SK-N-SH (cell line): ENCODE measurements around the gene CCDC54. TPM values are rescaled to one million over a fixed set of nuclear protein-coding genes. Genes with fewer than 3 reads are reported as not detected.

Source experiments
- CTCF ChIA-PET: fragments of 300-600, 350-600 bp; formaldehyde crosslinking; extraction: SDS; loops from one replicate; lab custom pipeline; 2021; lab: Yijun Ruan, JAX
- POLR2A ChIA-PET: fragments of 350-600 bp; sonication (Branson Sonifier 250); formaldehyde crosslinking; extraction: SDS; loops from one replicate; lab custom pipeline; 2020; ENCODE audit warnings: antibody characterized with exemption, inconsistent platforms; lab: Yijun Ruan, JAX
- DNase-seq: peaks from one replicate; pipeline ENCODE4 v3.0.0; 2012
- H2AFZ ChIP-seq: fragments of 200-600 bp; sonication (generic); 2 replicates; pipeline ENCODE4 v1.8.1; 2016; ENCODE audit warnings: antibody characterized with exemption, mild to moderate bottlenecking, low read depth
- H3F3A ChIP-seq: fragments of 200-600 bp; sonication (generic); replicated peaks from 2 replicates; pipeline ENCODE3; 2016; ENCODE audit warnings: antibody characterized with exemption, mild to moderate bottlenecking; ENCODE audit not compliant: insufficient read depth
- H3K27ac ChIP-seq, 2 experiments: fragments of 200-500 bp in 1 of 2; fragments of 200-600 bp in 1 of 2; sonication (Bioruptor generic) in 1 of 2; sonication (generic), shearing (Covaris generic) in 1 of 2; 2 replicates each; pipeline versions ENCODE4 v1.5.1 to v1.6.1; 2014 to 2016; ENCODE audit warnings: low read depth in 2 of 2, inconsistent platforms in 1 of 2, low read length in 1 of 2, mild to moderate bottlenecking in 1 of 2, mixed read lengths in 1 of 2
- H3K27me3 ChIP-seq: fragments of 200-600 bp; sonication (generic), shearing (Covaris generic); 2 replicates; pipeline ENCODE4 v1.6.1; 2016; ENCODE audit warnings: mixed run types; ENCODE audit not compliant: insufficient read depth
- H3K36me3 ChIP-seq, 2 experiments: fragments of 200-500 bp in 1 of 2; fragments of 200-600 bp in 1 of 2; sonication (Bioruptor generic) in 1 of 2; sonication (generic) in 1 of 2; replicated peaks in 1 of 2; 2 replicates each; pipeline versions ENCODE3 to v1.5.1; 2014 to 2016; ENCODE audit warnings: low read length in 1 of 2, mild to moderate bottlenecking in 1 of 2; ENCODE audit not compliant: insufficient read depth in 2 of 2, control insufficient read depth in 1 of 2
- H3K4me1 ChIP-seq, 2 experiments: fragments of 200-500 bp in 1 of 2; fragments of 200-600 bp in 1 of 2; sonication (Bioruptor generic) in 1 of 2; sonication (generic), shearing (Covaris generic) in 1 of 2; 2 replicates each; pipeline versions ENCODE4 v1.5.1 to v1.6.1; 2014 to 2016; ENCODE audit warnings: low read depth in 1 of 2, low read length in 1 of 2, mixed run types in 1 of 2; ENCODE audit not compliant: insufficient read depth in 2 of 2, control insufficient read depth in 1 of 2
- H3K4me2 ChIP-seq: fragments of 200-600 bp; sonication (generic), shearing (Covaris generic); 2 replicates; pipeline ENCODE4 v1.6.1; 2017; ENCODE audit warnings: mixed run types
- H3K4me3 ChIP-seq, 2 experiments: fragments of 200-500 bp in 1 of 2; fragments of 200-600 bp in 1 of 2; sonication (Bioruptor generic) in 1 of 2; sonication (generic), shearing (Covaris generic) in 1 of 2; 2 replicates each; pipeline versions ENCODE4 v1.5.1 to v1.8.1; 2014 to 2016; ENCODE audit warnings: low read depth in 2 of 2, inconsistent platforms in 1 of 2, low read length in 1 of 2, mild to moderate bottlenecking in 1 of 2, mixed read lengths in 1 of 2, moderate library complexity in 1 of 2
- H3K79me2 ChIP-seq: fragments of 200-600 bp; sonication (generic); 2 replicates; pipeline ENCODE4 v1.8.1; 2017; ENCODE audit warnings: mild to moderate bottlenecking; ENCODE audit not compliant: insufficient read depth
- H3K9ac ChIP-seq: fragments of 200-600 bp; sonication (generic); 2 replicates; pipeline ENCODE4 v1.6.1; 2017; ENCODE audit warnings: mixed run types
- H3K9me2 ChIP-seq: fragments of 200-600 bp; sonication (generic); 2 replicates; pipeline ENCODE4 v1.6.1; 2017; ENCODE audit warnings: mixed run types
- H3K9me3 ChIP-seq: fragments of 200-600 bp; sonication (generic); 2 replicates; pipeline ENCODE4 v1.6.1; 2017; ENCODE audit warnings: mixed run types, mild to moderate bottlenecking, moderate library complexity
- H4K20me1 ChIP-seq: fragments of 200-600 bp; sonication (generic); 2 replicates; pipeline ENCODE4 v1.6.1; 2017; ENCODE audit warnings: mild to moderate bottlenecking, mixed run types; ENCODE audit not compliant: insufficient read depth
- CHD2 ChIP-seq: fragments of 150-350 bp; IDR thresholded peaks from 2 replicates; pipeline ENCODE4 v1.6.1; 2018; ENCODE audit warnings: low read length; ENCODE audit not compliant: partially characterized antibody
- CTCF ChIP-seq: fragments of 200-600 bp; sonication (generic); IDR thresholded peaks from 2 replicates; pipeline ENCODE4 v1.6.1; 2017; ENCODE audit warnings: antibody characterized with exemption, mild to moderate bottlenecking, moderate library complexity
- EP300 ChIP-seq, 2 experiments: IDR thresholded peaks; 2 replicates each; pipeline versions ENCODE4 v1.4.0 to v1.6.1; 2012; ENCODE audit warnings: borderline replicate concordance in 1 of 2, low read depth in 1 of 2, low read length in 1 of 2
- EZH2phosphoT487 ChIP-seq: fragments of 200-600 bp; sonication (generic); IDR thresholded peaks from 2 replicates; pipeline ENCODE4 v1.6.1; 2017; ENCODE audit warnings: low read depth, mixed run types, mild to moderate bottlenecking, antibody characterized with exemption, moderate library complexity, borderline replicate concordance
- FOXJ3 ChIP-seq: sonication (generic); formaldehyde crosslinking; IDR thresholded peaks from 2 replicates; pipeline ENCODE4 v1.5.1; 2020; ENCODE audit warnings: mild to moderate bottlenecking, missing genetic modification reagents
- FOXM1 ChIP-seq: IDR thresholded peaks from 2 replicates; pipeline ENCODE4 v1.4.0; 2012; ENCODE audit warnings: low read depth, mild to moderate bottlenecking
- GABPA ChIP-seq: IDR thresholded peaks from 2 replicates; pipeline ENCODE4 v1.4.0; 2012; ENCODE audit warnings: low read depth, mild to moderate bottlenecking
- GATA2 ChIP-seq: sonication (generic); formaldehyde crosslinking; IDR thresholded peaks from 2 replicates; pipeline ENCODE4 v1.5.0; 2020; ENCODE audit warnings: mild to moderate bottlenecking, missing genetic modification reagents
- NFIC ChIP-seq: IDR thresholded peaks from 2 replicates; pipeline ENCODE4 v1.4.0; 2012; ENCODE audit warnings: borderline replicate concordance
- NRF1 ChIP-seq: IDR thresholded peaks from 2 replicates; pipeline ENCODE4 v1.6.1; 2012; ENCODE audit warnings: low read depth, mild to moderate bottlenecking, low read length
- PBX3 ChIP-seq: IDR thresholded peaks from 2 replicates; pipeline ENCODE4; 2012
- POLR2AphosphoS5 ChIP-seq: IDR thresholded peaks from 2 replicates; pipeline ENCODE4 v1.6.1; 2012; ENCODE audit warnings: low read depth, low read length
- RXRA ChIP-seq: IDR thresholded peaks from 2 replicates; pipeline ENCODE4 v1.4.0; 2012; ENCODE audit warnings: low read depth, mild to moderate bottlenecking, borderline replicate concordance
- USF1 ChIP-seq: IDR thresholded peaks from 2 replicates; pipeline ENCODE4 v1.4.0; 2012; ENCODE audit warnings: low read depth, borderline replicate concordance
- WGBS: methylation state at CpG from one replicate; pipeline ENCODE4 v1.1.6; 2017; ENCODE audit warnings: low lambda C conversion rate; 5-methylcytosine and 5-hydroxymethylcytosine counted together
- polyA plus RNA-seq, 3 experiments: library from polyadenylated mRNA; depleted of rRNA; stranded (reverse); fragments of >200 nt; gene quantifications; 2 replicates each; pipeline ENCODE4 v1.2.3, GENCODE V29; 2012

Gene CCDC54
- polyA plus RNA-seq, 1 of the 3 experiments (the other 2 are of a cell fraction) = not detected

- WGBS = 65% methylated on average over 4 of the region's 4 CpGs
- no peaks in the 10 kb centered on the region for H3K9me2 ChIP-seq
- H3K4me1 ChIP-seq = peaks cover 0 to 7% of the 10 kb centered on the region in 2 experiments; a peak in 1 of 4 replicates
- H3K27me3 ChIP-seq = no peaks in the 10 kb centered on the region
- H3K4me2 ChIP-seq = no peak overlapping the region
- H3K9me3 ChIP-seq = no peaks in the 10 kb centered on the region
- no peak for DNase-seq
- H3K79me2 ChIP-seq = no peaks in the 10 kb centered on the region
- no peak overlapping the region for H3K9ac ChIP-seq
- H3K4me3 ChIP-seq = no peak overlapping the region
- no peaks in the 10 kb centered on the region for H3F3A ChIP-seq
- ChIA-PET CTCF (no interaction called here), POLR2A (no interaction called here)
- H2AFZ ChIP-seq = no peak overlapping the region
- H4K20me1 ChIP-seq = no peaks in the 10 kb centered on the region
- TF ChIP-seq EZH2phosphoT487 = no peak
- no peak for TF ChIP-seq CHD2
- no peak for TF ChIP-seq USF1
- TF ChIP-seq FOXJ3 (CRISPR knock-in tag) = no peak
- TF ChIP-seq NRF1 = no peak
- TF ChIP-seq POLR2AphosphoS5 = no peak
- TF ChIP-seq RXRA = no peak
- TF ChIP-seq PBX3 = no peak
- no peak for TF ChIP-seq NFIC
- no peak overlapping the region for H3K27ac ChIP-seq
- no peaks in the 10 kb centered on the region for H3K36me3 ChIP-seq
Observed at GRCh38 chr3:107365051-107365450, 12.2 kb upstream of the CCDC54 start.

- Histone ChIP-seq H3F3A (no peaks in the 10 kb centered on the region), H2AFZ (peak overlapping the region; percentile 53; the same call in 1 of the 2 replicates), H3K9ac (no peak overlapping the region), H3K4me1 (peaks cover 0 to 7% of the 10 kb centered on the region in 2 experiments; a peak in 1 of 4 replicates)
- CTCF ChIA-PET = interaction anchor here (1.0 kb wide), 1 partner anchor 23 kb away, joined by 3 read pairs; no protein-coding TSS in a partner anchor
- WGBS = 96% methylated on average over 3 of the region's 3 CpGs
- DNase-seq = no peak
- no peak for TF ChIP-seq CHD2
- no peak for TF ChIP-seq POLR2AphosphoS5
- no peak for TF ChIP-seq RXRA
- TF ChIP-seq GABPA = no peak
- TF ChIP-seq FOXM1 = no peak
- no peak for TF ChIP-seq GATA2 (CRISPR knock-in tag)
- no peak for TF ChIP-seq EP300 (IDR thresholded peaks at IDR 0.05; ENCODE audit: borderline replicate concordance in 1 of 2, low read depth in 1 of 2, low read length in 1 of 2)
- no peak for TF ChIP-seq CTCF
- TF ChIP-seq NRF1 = no peak
- TF ChIP-seq EZH2phosphoT487 = no peak
- TF ChIP-seq, all 33 proteins: peak for 0
- Histone ChIP-seq H4K20me1 (no peaks in the 10 kb centered on the region), H3K36me3 (no peaks in the 10 kb centered on the region), H3K9me2 (no peaks in the 10 kb centered on the region), H3K4me3 (no peak overlapping the region), H3K4me2 (no peak overlapping the region), H3K27ac (peak overlapping the region in 1 of 2 experiments; percentile 33; a peak in 1 of 4 replicates), H3K79me2 (no peaks in the 10 kb centered on the region), H3K27me3 (no peaks in the 10 kb centered on the region), H3K9me3 (no peaks in the 10 kb centered on the region)
- POLR2A ChIA-PET = no interaction called here
Observed at GRCh38 chr3:107366766-107367165, 10.5 kb upstream of the CCDC54 start.
